Measurements from ENCODE around the gene NDUFB10.

DNA sequence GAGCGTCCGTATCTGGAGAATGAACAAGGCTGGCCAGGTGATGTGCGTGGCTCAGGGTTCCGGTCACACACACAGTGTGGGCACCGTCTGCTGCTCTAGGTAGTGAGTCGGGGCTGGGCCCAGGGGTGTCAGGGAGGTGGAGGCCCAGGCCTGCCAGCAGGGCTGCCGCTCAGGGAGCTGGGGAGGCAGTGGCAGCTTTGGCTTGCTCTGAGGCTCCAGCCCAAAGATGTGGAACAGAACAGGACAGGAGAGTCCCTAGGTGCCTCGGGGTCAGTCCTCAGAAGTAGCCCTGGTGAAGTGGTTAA, 16.8 kb downstream of the NDUFB10 start:
- TF ChIP-seq EZH2 (IDR thresholded peaks at IDR 0.05; ENCODE audit: low read length, missing control alignments), result no peak
- TF ChIP-seq, protein P1, sequence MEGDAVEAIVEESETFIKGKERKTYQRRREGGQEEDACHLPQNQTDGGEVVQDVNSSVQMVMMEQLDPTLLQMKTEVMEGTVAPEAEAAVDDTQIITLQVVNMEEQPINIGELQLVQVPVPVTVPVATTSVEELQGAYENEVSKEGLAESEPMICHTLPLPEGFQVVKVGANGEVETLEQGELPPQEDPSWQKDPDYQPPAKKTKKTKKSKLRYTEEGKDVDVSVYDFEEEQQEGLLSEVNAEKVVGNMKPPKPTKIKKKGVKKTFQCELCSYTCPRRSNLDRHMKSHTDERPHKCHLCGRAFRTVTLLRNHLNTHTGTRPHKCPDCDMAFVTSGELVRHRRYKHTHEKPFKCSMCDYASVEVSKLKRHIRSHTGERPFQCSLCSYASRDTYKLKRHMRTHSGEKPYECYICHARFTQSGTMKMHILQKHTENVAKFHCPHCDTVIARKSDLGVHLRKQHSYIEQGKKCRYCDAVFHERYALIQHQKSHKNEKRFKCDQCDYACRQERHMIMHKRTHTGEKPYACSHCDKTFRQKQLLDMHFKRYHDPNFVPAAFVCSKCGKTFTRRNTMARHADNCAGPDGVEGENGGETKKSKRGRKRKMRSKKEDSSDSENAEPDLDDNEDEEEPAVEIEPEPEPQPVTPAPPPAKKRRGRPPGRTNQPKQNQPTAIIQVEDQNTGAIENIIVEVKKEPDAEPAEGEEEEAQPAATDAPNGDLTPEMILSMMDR (conservative IDR thresholded peaks at IDR 0.05 in 1 of 2, IDR thresholded peaks at IDR 0.05 in 1 of 2; ENCODE audit: low read depth in 1 of 2, low read length in 2 of 2), result no peak
